Right lobe of liver (tissue), 6 donors: Measurements from ENCODE around the gene CDS1. TPM values are rescaled to one million over a fixed set of nuclear protein-coding genes. Genes with fewer than 3 reads are reported as not detected.

Experiments
- ATAC-seq, 4 donors: fragments of 200-7000 bp; cut with Tn5 transposase; one replicate each; pipeline ENCODE4 v1.9.1; 2020; ENCODE audit warnings: mild to moderate bottlenecking in 4 of 4, moderate library complexity in 4 of 4
- DNase-seq, 3 donors: peaks; one replicate each; pipeline ENCODE4 v3.0.0-alpha.2; 2020
- H3K27ac ChIP-seq, 3 donors: fragments of 200-600 bp; one replicate each; pipeline ENCODE4 v1.8.0; 2022
- H3K27me3 ChIP-seq, 2 donors: fragments of 200-600 bp; one replicate each; pipeline ENCODE4 v1.8.0; 2022
- H3K36me3 ChIP-seq, 4 donors: fragments of 200-600 bp; sonication (generic) in 1 of 4; one replicate each; pipeline versions ENCODE4 v1.5.1 to v1.8.0; 2017 to 2022; ENCODE audit warnings: control low read depth in 1 of 4
- H3K4me1 ChIP-seq, 4 donors: fragments of 200-600 bp; sonication (generic) in 1 of 4; one replicate each; pipeline versions ENCODE4 v1.5.1 to v1.8.0; 2017 to 2022; ENCODE audit warnings: control low read depth in 1 of 4
- H3K4me3 ChIP-seq, 3 donors: fragments of 200-600 bp; one replicate each; pipeline ENCODE4 v1.8.0; 2022
- H3K9me3 ChIP-seq, 4 donors: fragments of 200-600 bp; sonication (generic) in 1 of 4; one replicate each; pipeline versions ENCODE4 v1.5.1 to v1.8.0; 2017 to 2022; ENCODE audit warnings: control low read depth in 1 of 4
- POLR2A ChIP-seq: fragments of 450-650 bp; IDR thresholded peaks from one replicate; pipeline ENCODE4 v1.6.1; 2017; ENCODE audit warnings: antibody characterized with exemption, mild to moderate bottlenecking
- WGBS: methylation state at CpG from one replicate; pipeline ENCODE4 v1.1.6; 2018; ENCODE audit warnings: low coverage, low lambda C conversion rate; ENCODE audit not compliant: insufficient coverage; ENCODE audit errors: missing lambda C conversion rate; 5-methylcytosine and 5-hydroxymethylcytosine counted together
- intact Hi-C, 2 donors: fragments of 100-400 bp; cut with DNase I; formaldehyde crosslinking; loops; one replicate each; pipeline versions ENCODE4 v1.11.2 to v1.14.1; 2022
- total RNA-seq, 6 experiments: library from RNA; depleted of rRNA in 2 of 6; stranded (reverse); fragments of >200 nt in 2 of 6; fragmentation: NEBNext Ultra II Directional in 3 of 6; extraction: Animal tissue kit (Norgen Biotek cat#: 25700) in 3 of 6; gene quantifications; one replicate each; pipeline versions ENCODE4 v1.1.0 to v1.2.4, GENCODE V29; 2016 to 2023
- TF ChIP-seq, protein P1 (sequence below), 4 donors: fragments of 200-600 bp in 3 of 4; fragments of 450-650 bp in 1 of 4; IDR thresholded peaks; one replicate each; pipeline versions ENCODE4 v1.5.1 to v1.8.0; 2016 to 2022; ENCODE audit warnings: antibody characterized with exemption in 4 of 4, mild to moderate bottlenecking in 2 of 4
- donor health status: DM: no; HTN: yes; CAD: no.
- donor health status: DM: no; HTN: no; CAD: no.
- donor health status: DM: no; HTN: no; CAD: no.
- donor health status: DM: no; HTN: yes; CAD: no.
- donor health status: DM: no; HTN: yes; CAD: no.

Gene CDS1
- total RNA-seq, 6 experiments from 2014 or later, result 0.06 to 11.2 (median 0.45) TPM

GRCh38 chr4:84669201-84669600, 86.3 kb downstream of the CDS1 start:
- Histone ChIP-seq H3K4me3 (no peak overlapping the region), H3K36me3 (peaks cover 0 to 45% (median 0%) of the 10 kb centered on the region in 4 donors), H3K27ac (no peak overlapping the region), H3K9me3 (no peaks in the 10 kb centered on the region), H3K4me1 (no peaks in the 10 kb centered on the region), H3K27me3 (no peaks in the 10 kb centered on the region)
- TF ChIP-seq, protein P1, sequence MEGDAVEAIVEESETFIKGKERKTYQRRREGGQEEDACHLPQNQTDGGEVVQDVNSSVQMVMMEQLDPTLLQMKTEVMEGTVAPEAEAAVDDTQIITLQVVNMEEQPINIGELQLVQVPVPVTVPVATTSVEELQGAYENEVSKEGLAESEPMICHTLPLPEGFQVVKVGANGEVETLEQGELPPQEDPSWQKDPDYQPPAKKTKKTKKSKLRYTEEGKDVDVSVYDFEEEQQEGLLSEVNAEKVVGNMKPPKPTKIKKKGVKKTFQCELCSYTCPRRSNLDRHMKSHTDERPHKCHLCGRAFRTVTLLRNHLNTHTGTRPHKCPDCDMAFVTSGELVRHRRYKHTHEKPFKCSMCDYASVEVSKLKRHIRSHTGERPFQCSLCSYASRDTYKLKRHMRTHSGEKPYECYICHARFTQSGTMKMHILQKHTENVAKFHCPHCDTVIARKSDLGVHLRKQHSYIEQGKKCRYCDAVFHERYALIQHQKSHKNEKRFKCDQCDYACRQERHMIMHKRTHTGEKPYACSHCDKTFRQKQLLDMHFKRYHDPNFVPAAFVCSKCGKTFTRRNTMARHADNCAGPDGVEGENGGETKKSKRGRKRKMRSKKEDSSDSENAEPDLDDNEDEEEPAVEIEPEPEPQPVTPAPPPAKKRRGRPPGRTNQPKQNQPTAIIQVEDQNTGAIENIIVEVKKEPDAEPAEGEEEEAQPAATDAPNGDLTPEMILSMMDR (IDR thresholded peaks at IDR 0.05), result no peak
- TF ChIP-seq POLR2A, result no peak
- intact Hi-C loops, result no loop called here
- ATAC-seq (no peak), DNase-seq (no peak)
- WGBS, result 100% methylated on average over 1 of the region's 1 CpG

DNA sequence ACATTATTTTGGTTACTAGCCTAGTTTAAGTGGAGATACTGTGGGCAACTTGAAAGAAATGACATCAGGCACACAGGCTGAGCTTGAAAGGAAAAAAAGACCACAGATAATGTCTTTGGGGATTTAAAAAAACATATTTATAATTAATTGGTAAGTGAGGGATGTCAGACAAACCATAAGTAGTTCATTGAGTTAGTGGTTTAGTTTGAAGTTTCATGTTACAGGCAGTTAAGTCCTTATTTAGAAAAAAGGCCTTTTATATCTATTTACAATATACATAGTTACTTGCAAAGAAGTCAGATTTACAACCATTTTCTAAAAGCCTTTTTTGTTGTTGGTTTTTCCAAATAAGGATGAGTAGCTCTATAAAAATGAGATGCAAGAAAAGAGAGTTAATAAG, 89.2 kb downstream of the CDS1 start:
- TF ChIP-seq, protein P1 (IDR thresholded peaks at IDR 0.05), result no peak
- TF ChIP-seq POLR2A, result no peak
- intact Hi-C loops, result no loop called here
- no peaks in the 10 kb centered on the region for H3K27me3 ChIP-seq
- no peaks in the 10 kb centered on the region for H3K9me3 ChIP-seq
- H3K27ac ChIP-seq, result no peak overlapping the region
- H3K36me3 ChIP-seq, result peaks cover 0 to 61% (median 3%) of the 10 kb centered on the region in 4 donors
- DNase-seq (no peak), ATAC-seq (no peak)
- no peak overlapping the region for H3K4me3 ChIP-seq
- no peaks in the 10 kb centered on the region for H3K4me1 ChIP-seq

DNA sequence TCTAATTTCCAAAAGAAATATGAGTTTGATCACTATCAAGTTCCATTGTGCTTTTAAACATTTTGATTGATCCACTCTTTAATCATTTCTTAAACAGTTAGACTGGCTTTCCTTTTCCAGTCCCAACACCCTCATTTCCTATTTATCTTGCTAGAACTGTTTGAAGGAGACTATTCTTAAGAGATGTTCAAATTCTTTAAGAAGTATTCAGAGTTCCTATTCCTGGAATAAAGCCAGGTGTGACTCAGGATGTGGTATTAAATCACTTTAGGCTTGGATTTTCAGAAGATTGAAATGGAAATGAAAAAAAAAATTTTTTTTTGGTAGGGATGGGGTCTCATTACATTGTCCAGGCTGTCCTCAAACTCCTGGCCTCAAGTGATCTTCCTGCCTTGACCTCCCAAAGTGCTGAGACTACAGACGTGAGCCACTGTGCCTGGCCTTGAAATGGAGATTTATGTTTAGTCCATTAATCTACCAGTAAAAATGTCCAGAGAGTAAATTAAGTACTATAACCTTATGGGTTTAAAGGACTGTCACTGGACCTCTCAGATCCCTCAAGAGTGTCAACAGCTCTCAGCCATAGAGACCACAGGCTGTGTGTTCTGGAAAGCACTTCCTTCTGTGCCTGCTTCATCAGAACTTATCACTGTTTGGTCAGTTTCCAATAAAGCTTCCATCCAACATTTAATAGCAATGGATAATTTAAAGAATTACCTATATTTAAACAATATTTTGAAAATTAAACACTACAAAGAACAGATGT, 90.7 kb downstream of the CDS1 start:
- no peaks in the 10 kb centered on the region for H3K27me3 ChIP-seq
- no peak for ATAC-seq
- no peak for DNase-seq
- H3K36me3 ChIP-seq, result peaks cover 0 to 67% (median 10%) of the 10 kb centered on the region in 4 donors
- TF ChIP-seq, protein P1 (IDR thresholded peaks at IDR 0.05), result no peak
- TF ChIP-seq POLR2A, result no peak
- 73% methylated on average over 1 of the region's 1 CpG for WGBS
- intact Hi-C loops, result no loop called here
- no peak overlapping the region for H3K27ac ChIP-seq
- H3K4me1 ChIP-seq, result no peaks in the 10 kb centered on the region
- no peaks in the 10 kb centered on the region for H3K9me3 ChIP-seq
- no peak overlapping the region for H3K4me3 ChIP-seq

GRCh38 chr4:84677093-84677492, 94.2 kb downstream of the CDS1 start:
- WGBS, result no CpG with 5 or more reads among the region's 9 CpGs
- H3K9me3 ChIP-seq, result no peaks in the 10 kb centered on the region
- TF ChIP-seq, protein P1 (IDR thresholded peaks at IDR 0.05), result no peak
- TF ChIP-seq POLR2A, result no peak
- DNase-seq (no peak), ATAC-seq (no peak)
- no peak overlapping the region for H3K27ac ChIP-seq
- H3K4me3 ChIP-seq, result no peak overlapping the region
- no peaks in the 10 kb centered on the region for H3K27me3 ChIP-seq
- H3K36me3 ChIP-seq, result peaks cover 0 to 53% (median 15%) of the 10 kb centered on the region in 4 donors
- H3K4me1 ChIP-seq, result peaks cover 0 to 9% (median 0%) of the 10 kb centered on the region in 4 donors
- intact Hi-C loops, result no loop called here
